A673 (cell line): Measurements from ENCODE around the gene CLEC4C. TPM values are rescaled to one million over a fixed set of nuclear protein-coding genes. Genes with fewer than 3 reads are reported as not detected.

ENCODE experiments used
- BruUV-seq: library from RNA; stranded (reverse); fragments of 400-500 nt; replicated peaks from 2 replicates; lab custom pipeline; 2021; lab: Mats Ljungman, UMichigan
- CTCF ChIA-PET: fragments of 300-600 bp; sonication (Branson Sonifier 250); formaldehyde crosslinking; loops from one replicate; lab custom pipeline; 2022; ENCODE audit warnings: antibody characterized with exemption; lab: Charles Lee
- POLR2A ChIA-PET: fragments of 300-600 bp; sonication (Branson Sonifier 250); formaldehyde crosslinking; loops from one replicate; lab custom pipeline; 2022; ENCODE audit warnings: antibody characterized with exemption; ENCODE audit not compliant: low non-redundant PET; lab: Charles Lee
- DNase-seq: peaks from one replicate; pipeline ENCODE4 v3.0.0-alpha.2; 2015; ENCODE audit warnings: low spot score
- H3K27ac ChIP-seq: fragments of 200-600 bp; sonication (generic); 2 replicates; pipeline ENCODE4 v1.5.1; 2016; ENCODE audit warnings: mixed run types, low read depth, mild to moderate bottlenecking, mixed read lengths, antibody characterized with exemption, low read length; ENCODE audit not compliant: poor library complexity, severe bottlenecking
- H3K27me3 ChIP-seq: fragments of 200-600 bp; sonication (generic); replicated peaks from 2 replicates; pipeline ENCODE4 v1.6.1; 2017; ENCODE audit warnings: mixed run types, low read depth, mild to moderate bottlenecking, mixed read lengths, antibody characterized with exemption, low read length; ENCODE audit not compliant: insufficient read depth, poor library complexity
- H3K36me3 ChIP-seq: fragments of 200-600 bp; sonication (generic); 2 replicates; pipeline ENCODE4 v1.6.1; 2016; ENCODE audit warnings: mixed run types, mild to moderate bottlenecking, mixed read lengths, antibody characterized with exemption, low read length; ENCODE audit not compliant: insufficient read depth, poor library complexity, severe bottlenecking
- H3K4me1 ChIP-seq: fragments of 200-600 bp; sonication (generic); 2 replicates; pipeline ENCODE4 v1.6.1; 2017; ENCODE audit warnings: mixed run types, mild to moderate bottlenecking, mixed read lengths, antibody characterized with exemption, low read length; ENCODE audit not compliant: insufficient read depth, poor library complexity, severe bottlenecking
- H3K4me3 ChIP-seq: fragments of 200-600 bp; sonication (generic); 2 replicates; pipeline ENCODE4 v1.5.1; 2016; ENCODE audit warnings: low read depth, mixed run types, mild to moderate bottlenecking, mixed read lengths, low read length; ENCODE audit not compliant: poor library complexity, severe bottlenecking
- H3K9me3 ChIP-seq: fragments of 200-600 bp; sonication (generic); 2 replicates; pipeline ENCODE4 v1.6.1; 2016; ENCODE audit warnings: mixed run types, low read depth, mild to moderate bottlenecking, mixed read lengths, antibody characterized with exemption, low read length; ENCODE audit not compliant: poor library complexity, severe bottlenecking
- EZH2 ChIP-seq: fragments of 200-600 bp; sonication (generic); IDR thresholded peaks from 2 replicates; pipeline ENCODE4 v1.6.1; 2017; ENCODE audit warnings: borderline replicate concordance, low read depth, mild to moderate bottlenecking, mixed read lengths, antibody characterized with exemption, low read length; ENCODE audit not compliant: poor library complexity, severe bottlenecking
- intact Hi-C: fragments of 100-400 bp; cut with micrococcal nuclease; formaldehyde crosslinking; loops from one replicate; pipeline ENCODE4 v1.10.0; 2022; ENCODE audit not compliant: unreplicated experiment
- total RNA-seq: library from RNA; stranded (reverse); gene quantifications from 2 replicates; pipeline ENCODE4 v1.2.3, GENCODE V29; 2021
- TF ChIP-seq, protein P1 (sequence below): fragments of 300-800, 200-600 bp; sonication (generic); conservative IDR thresholded peaks from 2 replicates; pipeline ENCODE4 v1.5.1; 2017; ENCODE audit warnings: low read depth, mild to moderate bottlenecking, antibody characterized with exemption, low read length, moderate library complexity, mixed read lengths

Gene CLEC4C
- total RNA-seq, 1 experiment from 2014 or later: not detected

DNA sequence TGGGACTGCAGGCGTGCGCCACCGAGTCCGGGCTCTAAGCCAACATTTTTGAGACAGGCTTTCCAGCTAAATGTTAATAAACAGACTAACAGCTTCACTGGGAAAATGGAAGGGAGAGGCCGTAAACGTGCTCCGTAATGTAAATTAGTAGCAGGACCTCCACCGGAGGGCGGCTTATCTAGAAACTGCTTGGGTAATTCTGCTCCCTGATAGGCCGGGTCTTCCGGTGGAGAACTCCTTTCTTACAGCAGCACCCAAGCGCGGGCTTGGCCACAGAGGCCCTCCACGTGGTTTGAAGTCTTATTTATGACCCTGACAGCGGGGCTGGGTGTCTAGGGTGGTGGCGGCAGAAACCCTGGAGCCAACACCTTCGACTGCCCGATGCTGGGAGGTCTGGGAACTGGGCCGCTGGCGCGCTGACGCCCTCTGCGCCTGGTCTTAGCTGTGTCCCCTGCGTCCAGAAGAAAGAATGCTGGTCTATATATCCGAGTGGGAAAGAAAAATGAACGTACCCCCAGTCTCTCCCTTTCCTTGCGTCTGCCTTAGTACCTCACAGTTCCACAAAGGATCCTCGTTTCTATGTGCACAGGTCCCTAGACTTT lies 34.2 kb downstream of the CLEC4C start:
- TF ChIP-seq EZH2: no peak
- TF ChIP-seq, protein P1, sequence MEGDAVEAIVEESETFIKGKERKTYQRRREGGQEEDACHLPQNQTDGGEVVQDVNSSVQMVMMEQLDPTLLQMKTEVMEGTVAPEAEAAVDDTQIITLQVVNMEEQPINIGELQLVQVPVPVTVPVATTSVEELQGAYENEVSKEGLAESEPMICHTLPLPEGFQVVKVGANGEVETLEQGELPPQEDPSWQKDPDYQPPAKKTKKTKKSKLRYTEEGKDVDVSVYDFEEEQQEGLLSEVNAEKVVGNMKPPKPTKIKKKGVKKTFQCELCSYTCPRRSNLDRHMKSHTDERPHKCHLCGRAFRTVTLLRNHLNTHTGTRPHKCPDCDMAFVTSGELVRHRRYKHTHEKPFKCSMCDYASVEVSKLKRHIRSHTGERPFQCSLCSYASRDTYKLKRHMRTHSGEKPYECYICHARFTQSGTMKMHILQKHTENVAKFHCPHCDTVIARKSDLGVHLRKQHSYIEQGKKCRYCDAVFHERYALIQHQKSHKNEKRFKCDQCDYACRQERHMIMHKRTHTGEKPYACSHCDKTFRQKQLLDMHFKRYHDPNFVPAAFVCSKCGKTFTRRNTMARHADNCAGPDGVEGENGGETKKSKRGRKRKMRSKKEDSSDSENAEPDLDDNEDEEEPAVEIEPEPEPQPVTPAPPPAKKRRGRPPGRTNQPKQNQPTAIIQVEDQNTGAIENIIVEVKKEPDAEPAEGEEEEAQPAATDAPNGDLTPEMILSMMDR: no peak
- ChIA-PET POLR2A (no interaction called here), CTCF (no interaction called here)
- DNase-seq: no peak
- H3K27me3 ChIP-seq: no peaks in the 10 kb centered on the region
- H3K27ac ChIP-seq: no peak overlapping the region
- BruUV-seq: no TSS peak
- H3K36me3 ChIP-seq: no peaks in the 10 kb centered on the region
- intact Hi-C loops: no loop called here
- H3K4me3 ChIP-seq: no peak overlapping the region
- no peaks in the 10 kb centered on the region for H3K9me3 ChIP-seq
- no peaks in the 10 kb centered on the region for H3K4me1 ChIP-seq

DNA sequence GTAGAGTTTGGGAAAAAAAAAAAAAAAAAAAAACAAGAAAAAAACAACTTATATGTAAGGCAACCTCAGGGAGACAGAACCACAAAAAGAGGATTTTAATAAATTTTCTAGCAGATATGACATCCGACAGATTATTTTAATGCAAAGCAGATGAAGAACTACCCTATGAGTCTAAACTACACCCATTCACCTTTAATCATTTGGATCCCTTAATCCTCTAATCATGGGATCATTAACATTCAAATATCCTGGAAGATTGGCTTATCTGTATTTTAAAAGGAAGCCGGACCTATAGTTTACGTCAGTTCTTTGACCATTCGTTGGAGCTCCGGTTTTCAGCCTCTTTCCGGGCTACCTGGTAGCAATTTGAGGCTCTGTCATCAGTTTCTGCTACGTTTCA lies 36.0 kb downstream of the CLEC4C start, which contains the start of gene DPPA3:
Gene DPPA3, plus strand, starts transcription at position 301 of the 400 bp plus-strand sequence. CDS start 138 bp downstream, outside the sequence.
- H3K4me1 ChIP-seq: no peaks in the 10 kb centered on the region
- no peaks in the 10 kb centered on the region for H3K9me3 ChIP-seq
- no peaks in the 10 kb centered on the region for H3K27me3 ChIP-seq
- BruUV-seq: no TSS peak
- ChIA-PET POLR2A (no interaction called here), CTCF (no interaction called here)
- TF ChIP-seq EZH2: no peak
- TF ChIP-seq, protein P1: no peak
- no peak within 1 kb of the TSS for H3K4me3 ChIP-seq
- no peaks in the 10 kb centered on the region for H3K36me3 ChIP-seq
- no peak for DNase-seq
- intact Hi-C loops: no loop called here
- H3K27ac ChIP-seq: no peak within 1 kb of the TSS

- Histone ChIP-seq H3K27me3 (no peaks in the 10 kb centered on the region), H3K27ac (no peak overlapping the region), H3K9me3 (no peaks in the 10 kb centered on the region), H3K4me3 (no peak overlapping the region), H3K4me1 (no peaks in the 10 kb centered on the region), H3K36me3 (no peaks in the 10 kb centered on the region)
- POLR2A ChIA-PET: no interaction called here
- BruUV-seq: no TSS peak
- TF ChIP-seq EZH2: no peak
- TF ChIP-seq, protein P1: no peak
- no peak for DNase-seq
- CTCF ChIA-PET: no interaction called here
- intact Hi-C loops: no loop called here
Measured at GRCh38 chr12:7709969-7710675, 37.1 kb downstream of the CLEC4C start.
